HepG2 (cell line): ENCODE results near the gene TSPAN5. TPM values are rescaled to one million over a fixed set of nuclear protein-coding genes. Genes with fewer than 3 reads are reported as not detected.

Experiments
- ATAC-seq: fragments of 200-7000 bp; cut with Tn5 transposase; 3 replicates; pipeline ENCODE4 v1.9.1; 2020; ENCODE audit warnings: mild to moderate bottlenecking, moderate library complexity
- BruUV-seq: library from RNA; stranded (reverse); fragments of 400-500 nt; replicated peaks from 2 replicates; lab custom pipeline; 2021; lab: Mats Ljungman, UMichigan
- CTCF ChIA-PET: fragments of 300-600 bp; formaldehyde crosslinking; extraction: SDS; loops from one replicate; lab custom pipeline; 2021; ENCODE audit warnings: low total read pairs, inconsistent platforms, low intra/inter-chr PET ratio; lab: Yijun Ruan, JAX
- POLR2A ChIA-PET: fragments of 350-600 bp; sonication (Branson Sonifier 250); formaldehyde crosslinking; loops from one replicate; lab custom pipeline; 2020; ENCODE audit warnings: antibody characterized with exemption, inconsistent platforms; lab: Yijun Ruan, JAX
- DNase-seq: peaks from one replicate; pipeline ENCODE4 v3.0.0-alpha.2; 2015; ENCODE audit warnings: low spot score
- FAIRE-seq: peaks from 3 replicates; lab custom pipeline; 2011; peaks lifted over from hg19 to GRCh38; lab: Jason Lieb, UNC
- H2AFZ ChIP-seq: one replicate; pipeline ENCODE4 v1.6.1; 2011; ENCODE audit warnings: low read length, inconsistent platforms
- H3K27ac ChIP-seq: fragments of 300-600 bp; 3 replicates; pipeline ENCODE4 v1.8.0; 2011; ENCODE audit warnings: mixed run types, mild to moderate bottlenecking, mixed read lengths, low read length, inconsistent platforms; ENCODE audit not compliant: insufficient read depth; ENCODE audit errors: extremely low read length
- H3K27me3 ChIP-seq, 2 experiments: fragments of 200-600 bp in 1 of 2; 2 replicates in 1 of 2; 3 replicates in 1 of 2; pipeline versions ENCODE4 v1.6.0 to v1.8.0; 2011; ENCODE audit warnings: low read length in 2 of 2, mild to moderate bottlenecking in 2 of 2, moderate library complexity in 2 of 2, inconsistent platforms in 1 of 2; ENCODE audit not compliant: insufficient read depth in 2 of 2, control insufficient read depth in 1 of 2
- H3K36me3 ChIP-seq, 2 experiments: fragments of 200-600 bp in 1 of 2; replicated peaks in 1 of 2; 2 replicates in 1 of 2; 3 replicates in 1 of 2; pipeline versions ENCODE4 v1.5.1 to v1.8.0; 2011; ENCODE audit warnings: low read length in 2 of 2, inconsistent platforms in 1 of 2; ENCODE audit not compliant: insufficient read depth in 2 of 2, control insufficient read depth in 1 of 2
- H3K4me1 ChIP-seq: 2 replicates; pipeline ENCODE4 v1.5.1; 2012; ENCODE audit warnings: low read length, inconsistent platforms; ENCODE audit not compliant: insufficient read depth
- H3K4me2 ChIP-seq: 2 replicates; pipeline ENCODE4 v1.6.0; 2011; ENCODE audit warnings: low read depth, low read length, inconsistent platforms
- H3K4me3 ChIP-seq, 3 experiments: fragments of 200-600 bp in 1 of 3; sonication (generic), shearing (Covaris generic) in 1 of 3; replicated peaks in 1 of 3; 2 replicates each; pipeline ENCODE4 v1.5.1; 2011 to 2016; ENCODE audit warnings: low read length in 3 of 3, inconsistent platforms in 2 of 3, low read depth in 2 of 3, mild to moderate bottlenecking in 2 of 3, control low read depth in 1 of 3, mixed read lengths in 1 of 3; ENCODE audit not compliant: insufficient read depth in 1 of 3
- H3K79me2 ChIP-seq: one replicate; pipeline ENCODE4 v1.6.1; 2011; ENCODE audit warnings: low read length, inconsistent platforms; ENCODE audit not compliant: insufficient read depth
- H3K9ac ChIP-seq: 2 replicates; pipeline ENCODE4 v1.6.0; 2011; ENCODE audit warnings: mild to moderate bottlenecking, low read depth, low read length, inconsistent platforms; ENCODE audit not compliant: insufficient read depth
- H3K9me3 ChIP-seq: 2 replicates; pipeline ENCODE4 v1.5.1; 2012; ENCODE audit warnings: mild to moderate bottlenecking, low read length
- H4K20me1 ChIP-seq: 2 replicates; pipeline ENCODE4 v1.6.0; 2011; ENCODE audit warnings: inconsistent platforms, mild to moderate bottlenecking, low read length, moderate library complexity; ENCODE audit not compliant: insufficient read depth
- DMAP1 ChIP-seq: IDR thresholded peaks from 2 replicates; pipeline ENCODE4 v1.6.1; 2016
- ETS1 ChIP-seq: sonication (generic); formaldehyde crosslinking; IDR thresholded peaks from 2 replicates; pipeline ENCODE4 v1.4.0; 2020; ENCODE audit warnings: missing genetic modification reagents
- GPN1 ChIP-seq: sonication (generic); formaldehyde crosslinking; IDR thresholded peaks from 2 replicates; pipeline ENCODE4 v1.5.1; 2020; ENCODE audit warnings: missing genetic modification reagents, borderline replicate concordance
- MATR3 ChIP-seq: sonication (generic); formaldehyde crosslinking; IDR thresholded peaks from 2 replicates; pipeline ENCODE4 v1.4.0; 2020; ENCODE audit warnings: missing genetic modification reagents
- MBNL3 ChIP-seq: fragments of 250-450 bp; sonication (Bioruptor Pico); conservative IDR thresholded peaks from 2 replicates; pipeline ENCODE4 v1.8.0; 2022; ENCODE audit warnings: mild to moderate bottlenecking, inconsistent platforms
- MTA3 ChIP-seq: sonication (generic); formaldehyde crosslinking; IDR thresholded peaks from 2 replicates; pipeline ENCODE4 v1.4.0; 2020; ENCODE audit warnings: missing genetic modification reagents
- POGK ChIP-seq: sonication (generic); formaldehyde crosslinking; conservative IDR thresholded peaks from 2 replicates; pipeline ENCODE4 v1.8.0; 2022; ENCODE audit warnings: mild to moderate bottlenecking, moderate library complexity, missing genetic modification reagents
- SMAD1 ChIP-seq: sonication (generic); formaldehyde crosslinking; IDR thresholded peaks from 2 replicates; pipeline ENCODE4 v1.4.0; 2020; ENCODE audit warnings: missing genetic modification reagents, low read depth, mild to moderate bottlenecking, borderline replicate concordance
- TOE1 ChIP-seq: sonication (generic); formaldehyde crosslinking; IDR thresholded peaks from 2 replicates; pipeline ENCODE4 v1.4.0; 2020; ENCODE audit warnings: mild to moderate bottlenecking, missing genetic modification reagents
- ZBTB4 ChIP-seq: sonication (generic); formaldehyde crosslinking; IDR thresholded peaks from 2 replicates; pipeline ENCODE4 v1.4.0; 2020; ENCODE audit warnings: missing genetic modification reagents, mild to moderate bottlenecking, borderline replicate concordance
- ZFP36 ChIP-seq: fragments of 150-350 bp; IDR thresholded peaks from 2 replicates; pipeline ENCODE4 v1.6.1; 2018; ENCODE audit warnings: borderline replicate concordance, low read length, low read depth; ENCODE audit not compliant: partially characterized antibody
- ZNF30 ChIP-seq: sonication (generic); formaldehyde crosslinking; IDR thresholded peaks from 2 replicates; pipeline ENCODE4 v1.5.0; 2020; ENCODE audit warnings: mild to moderate bottlenecking, missing genetic modification reagents
- ZSCAN22 ChIP-seq: sonication (generic); formaldehyde crosslinking; IDR thresholded peaks from 2 replicates; pipeline ENCODE4 v1.4.0; 2020; ENCODE audit warnings: mild to moderate bottlenecking, missing genetic modification reagents
- WGBS: methylation state at CpG from one replicate; pipeline ENCODE4 v1.1.6; 2017; ENCODE audit warnings: low lambda C conversion rate; 5-methylcytosine and 5-hydroxymethylcytosine counted together
- in situ Hi-C: cut with HindIII; loops from 2 replicates; pipeline ENCODE4 v1.10.0; 2017; ENCODE audit warnings: low pct_unique_long_range_greater_than_20kb; ENCODE audit not compliant: extremely low pct_ligation_motif_present
- intact Hi-C: fragments of 100-400 bp; cut with micrococcal nuclease; formaldehyde crosslinking; loops from one replicate; pipeline ENCODE4 v1.10.0; 2022; ENCODE audit not compliant: unreplicated experiment
- polyA plus RNA-seq, 8 experiments: library from polyadenylated mRNA; depleted of rRNA in 3 of 8; stranded (reverse) in 7 of 8; unstranded in 1 of 8; fragments of >200 nt; fragmentation: Illumina TruSeq in 4 of 8; extraction: Trizol in 4 of 8; gene quantifications; 2 replicates each; pipeline versions ENCODE4 v1.2.1 to v1.2.3, GENCODE V29; 2011 to 2016; ENCODE audit warnings: low read depth in 4 of 8, missing spikeins in 1 of 8, mixed read lengths in 1 of 8; ENCODE audit not compliant: insufficient read depth in 1 of 8
- total RNA-seq, 5 experiments: library from RNA; depleted of rRNA; stranded (reverse); fragments of >200 nt; fragmentation: Illumina TruSeq; extraction: Trizol; gene quantifications; 2 replicates each; pipeline ENCODE4 v1.2.3, GENCODE V29; 2016; ENCODE audit warnings: low read depth in 1 of 5

The TSPAN5 gene
- total and polyA plus RNA-seq, 2 of the 13 experiments (the other 11 are each of a cell fraction or from before 2014, with no cell fraction given) = 0.20 to 0.53 TPM

- FAIRE-seq (no peak), DNase-seq (no peak), ATAC-seq (no peak)
- intact Hi-C loops = no loop called here
- no TSS peak for BruUV-seq
- no peaks in the 10 kb centered on the region for H3K9me3 ChIP-seq
- H4K20me1 ChIP-seq = no peaks in the 10 kb centered on the region
- H3K4me2 ChIP-seq = no peak overlapping the region
- CTCF ChIA-PET = no interaction called here
- no peak overlapping the region for H3K4me3 ChIP-seq
- no peak overlapping the region for H2AFZ ChIP-seq
- no peak overlapping the region for H3K9ac ChIP-seq
- no peaks in the 10 kb centered on the region for H3K27me3 ChIP-seq
- H3K27ac ChIP-seq = no peak overlapping the region
- 100% methylated on average over 1 of the region's 1 CpG for WGBS
- H3K4me1 ChIP-seq = no peaks in the 10 kb centered on the region
- no peak for TF ChIP-seq MATR3
- no peak for TF ChIP-seq MTA3
- no peak for TF ChIP-seq ETS1 (CRISPR knock-in tag)
- no peak for TF ChIP-seq SMAD1
- peaks cover 0 to 12% of the 10 kb centered on the region in 2 experiments; a peak in 2 of 5 replicates for H3K36me3 ChIP-seq
- no peaks in the 10 kb centered on the region for H3K79me2 ChIP-seq
- POLR2A ChIA-PET = no interaction called here
- in situ Hi-C loops = no loop called here
These were observed 224.7 kb downstream of the TSPAN5 start for GRCh38 chr4:98433691-98434090.

GRCh38 chr4:98430708-98431403 lies 227.6 kb downstream of the TSPAN5 start:
- intact Hi-C loops = no loop called here
- no peak for ATAC-seq
- no peak for TF ChIP-seq DMAP1 (CRISPR knock-in tag)
- no peak for TF ChIP-seq ZNF30 (CRISPR knock-in tag)
- no peak for TF ChIP-seq ZSCAN22
- TF ChIP-seq POGK (CRISPR knock-in tag) = no peak
- TF ChIP-seq ZFP36 = no peak
- no peak for TF ChIP-seq GPN1 (CRISPR knock-in tag)
- no peak for TF ChIP-seq ZBTB4 (CRISPR knock-in tag)
- TF ChIP-seq TOE1 (CRISPR knock-in tag) = no peak
- TF ChIP-seq MBNL3 (CRISPR knock-in tag) = no peak

More at GRCh38 chr4:98430708-98431403, 227.6 kb downstream of the TSPAN5 start:
- no peaks in the 10 kb centered on the region for H3K9me3 ChIP-seq
- ChIA-PET CTCF (no interaction called here), POLR2A (no interaction called here)
- no peaks in the 10 kb centered on the region for H3K4me1 ChIP-seq
- no peak overlapping the region for H3K4me3 ChIP-seq
- WGBS = 94% methylated on average over 4 of the region's 4 CpGs
- H4K20me1 ChIP-seq = no peaks in the 10 kb centered on the region
- no peak for DNase-seq
- in situ Hi-C loops = no loop called here
- BruUV-seq = no TSS peak
- H3K36me3 ChIP-seq = peaks cover 0 to 12% of the 10 kb centered on the region in 2 experiments; a peak in 2 of 5 replicates
- FAIRE-seq = no peak
- H3K79me2 ChIP-seq = no peaks in the 10 kb centered on the region
- no peak overlapping the region for H3K9ac ChIP-seq
- H3K27ac ChIP-seq = no peak overlapping the region
- H2AFZ ChIP-seq = no peak overlapping the region
- H3K27me3 ChIP-seq = no peaks in the 10 kb centered on the region
- H3K4me2 ChIP-seq = no peak overlapping the region
